CD4-positive, alpha-beta T cell treated with Interferon gamma for 1 hour (primary cell): ENCODE data around the gene DNAJB1.

Experiments
- DNase-seq: peaks from one replicate; pipeline ENCODE4 v3.0.0-alpha.2; 2020

The DNAJB1 gene

GRCh38 chr19:14471436-14472187 lies 46.6 kb downstream of the DNAJB1 start:
- DNase-seq, result no peak

GRCh38 chr19:14470031-14470876 lies 47.9 kb downstream of the DNAJB1 start:
- DNase-seq, result no peak

DNA sequence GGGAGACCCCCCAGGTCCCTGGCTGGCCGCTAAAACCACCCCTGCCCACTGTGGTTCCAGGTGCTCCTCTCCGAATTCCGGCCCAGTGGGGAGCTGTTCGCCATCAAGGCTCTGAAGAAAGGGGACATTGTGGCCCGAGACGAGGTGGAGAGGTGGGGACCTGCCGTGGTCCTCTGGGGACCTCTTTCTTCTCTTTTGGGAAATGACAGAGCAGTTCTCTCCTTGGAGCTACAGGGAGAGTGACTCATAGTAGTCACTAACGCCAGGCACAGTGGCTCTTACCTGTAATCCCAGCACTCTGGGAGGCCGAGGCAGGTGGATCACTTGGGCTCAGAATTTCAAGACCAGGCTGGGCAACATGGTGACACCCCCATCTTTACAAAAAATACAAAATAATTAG lies 50.4 kb downstream of the DNAJB1 start:
- no peak for DNase-seq

DNA sequence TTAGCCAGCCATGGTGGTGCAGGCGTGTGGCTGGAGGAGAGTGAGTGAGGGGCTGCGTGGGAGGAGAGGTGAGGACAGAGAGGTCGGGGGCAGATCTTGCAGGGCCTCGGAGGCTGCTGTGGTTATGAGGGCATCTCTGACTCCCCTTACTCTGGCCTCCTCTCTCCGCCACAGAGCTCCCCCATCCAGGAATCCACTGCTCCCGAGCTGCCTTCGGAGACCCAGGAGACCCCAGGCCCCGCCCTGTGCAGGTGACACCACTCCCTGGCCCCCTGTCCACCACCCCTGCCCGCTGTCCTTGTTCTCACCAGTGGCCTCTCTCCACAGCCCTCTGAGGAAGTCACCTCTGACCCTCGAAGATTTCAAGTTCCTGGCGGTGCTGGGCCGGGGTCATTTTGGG lies 50.8 kb downstream of the DNAJB1 start:
- no peak for DNase-seq
